Stimulated activated naive B cell treated with anti-CD40 and anti-IgM and Interleukin-4, amounts not matched to agents 10 μg/mL and 1 μg/mL and 100 μg/mL, for 72 hours (primary cell): ENCODE data around the gene E2F2.

Source experiments
- ATAC-seq, 2 donors: fragments of 150-1000 bp; cut with Tn5 transposase; replicated peaks; 2 replicates each; pipeline ENCODE4 v1.10.0; 2021; ENCODE audit warnings: moderate library complexity in 1 of 2
- DNase-seq: peaks from one replicate; pipeline ENCODE4 v3.0.0; 2021
- H3K27ac Mint-ChIP-seq: one replicate; pipeline ENCODE4 v1.8.0; 2022; ENCODE audit warnings: mild to moderate bottlenecking, mixed read lengths
- H3K27me3 Mint-ChIP-seq, 2 donors: one replicate each; pipeline ENCODE4 v1.8.0; 2022; ENCODE audit warnings: mixed read lengths in 2 of 2
- H3K36me3 Mint-ChIP-seq, 2 donors: one replicate each; pipeline ENCODE4 v1.8.0; 2022; ENCODE audit warnings: mixed read lengths in 2 of 2, mild to moderate bottlenecking in 1 of 2
- H3K4me1 Mint-ChIP-seq, 2 donors: one replicate each; pipeline ENCODE4 v1.8.0; 2022; ENCODE audit warnings: mixed read lengths in 2 of 2, mild to moderate bottlenecking in 1 of 2
- H3K4me3 Mint-ChIP-seq, 2 donors: one replicate each; pipeline ENCODE4 v1.8.0; 2022; ENCODE audit warnings: mild to moderate bottlenecking in 2 of 2, mixed read lengths in 2 of 2, moderate library complexity in 1 of 2
- H3K9me3 Mint-ChIP-seq, 2 donors: one replicate each; pipeline ENCODE4 v1.8.0; 2022; ENCODE audit warnings: mixed read lengths in 2 of 2, mild to moderate bottlenecking in 1 of 2

The E2F2 gene

GRCh38 chr1:23558140-23558871 is 27.3 kb upstream of the E2F2 start:
- Mint-ChIP-seq H3K27ac (peak overlapping the region; percentile 97), H3K27me3 (no peaks in the 10 kb centered on the region), H3K4me3 (peak overlapping the region; percentile 96 to 97), H3K36me3 (peaks cover 14 to 25% of the 10 kb centered on the region in 2 donors), H3K9me3 (no peaks in the 10 kb centered on the region), H3K4me1 (peaks cover 57 to 79% of the 10 kb centered on the region in 2 donors)
- ATAC-seq (no peak), DNase-seq (peak; percentile 18)

- Mint-ChIP-seq H3K27ac (peak overlapping the region; percentile 97), H3K27me3 (no peaks in the 10 kb centered on the region), H3K9me3 (no peaks in the 10 kb centered on the region), H3K4me3 (peak overlapping the region; percentile 96 to 97), H3K36me3 (peaks cover 14 to 25% of the 10 kb centered on the region in 2 donors), H3K4me1 (peaks cover 52 to 75% of the 10 kb centered on the region in 2 donors)
- ATAC-seq (peak; percentile 8 to 11), DNase-seq (no peak)
Observed at GRCh38 chr1:23557471-23558124, 26.6 kb upstream of the E2F2 start.

- no peaks in the 10 kb centered on the region for H3K27me3 Mint-ChIP-seq
- H3K4me3 Mint-ChIP-seq: peak overlapping the region; percentile 96 to 97
- peaks cover 46 to 67% of the 10 kb centered on the region in 2 donors for H3K4me1 Mint-ChIP-seq
- ATAC-seq (no peak), DNase-seq (no peak)
- peak overlapping the region; percentile 85 for H3K27ac Mint-ChIP-seq
- peaks cover 14 to 25% of the 10 kb centered on the region in 2 donors for H3K36me3 Mint-ChIP-seq
- no peaks in the 10 kb centered on the region for H3K9me3 Mint-ChIP-seq
Observed at GRCh38 chr1:23556635-23557470, 25.8 kb upstream of the E2F2 start.

GRCh38 chr1:23555986-23556634 is 25.1 kb upstream of the E2F2 start:
- peaks cover 14 to 25% of the 10 kb centered on the region in 2 donors for H3K36me3 Mint-ChIP-seq
- peak overlapping the region; percentile 96 to 97 for H3K4me3 Mint-ChIP-seq
- peaks cover 42 to 65% of the 10 kb centered on the region in 2 donors for H3K4me1 Mint-ChIP-seq
- DNase-seq (no peak), ATAC-seq (no peak)
- H3K9me3 Mint-ChIP-seq: no peaks in the 10 kb centered on the region
- peak overlapping the region; percentile 94 for H3K27ac Mint-ChIP-seq
- no peaks in the 10 kb centered on the region for H3K27me3 Mint-ChIP-seq

- Mint-ChIP-seq H3K27ac (peak overlapping the region; percentile 94), H3K36me3 (peaks cover 14 to 25% of the 10 kb centered on the region in 2 donors), H3K27me3 (no peaks in the 10 kb centered on the region), H3K4me3 (peak overlapping the region; percentile 96), H3K9me3 (no peaks in the 10 kb centered on the region), H3K4me1 (peaks cover 39 to 65% of the 10 kb centered on the region in 2 donors)
- DNase-seq (no peak), ATAC-seq (peak; percentile 16 to 17)
Observed at GRCh38 chr1:23555270-23555985, 24.4 kb upstream of the E2F2 start.

- ATAC-seq (peak; percentile 70 to 72), DNase-seq (peak; percentile 76)
- peaks cover 37 to 63% of the 10 kb centered on the region in 2 donors for H3K4me1 Mint-ChIP-seq
- peak overlapping the region; percentile 97 for H3K27ac Mint-ChIP-seq
- H3K36me3 Mint-ChIP-seq: peaks cover 14 to 25% of the 10 kb centered on the region in 2 donors
- peak overlapping the region; percentile 96 for H3K4me3 Mint-ChIP-seq
- no peaks in the 10 kb centered on the region for H3K9me3 Mint-ChIP-seq
- no peaks in the 10 kb centered on the region for H3K27me3 Mint-ChIP-seq
Observed at GRCh38 chr1:23554481-23555269, 23.6 kb upstream of the E2F2 start.

- Mint-ChIP-seq H3K9me3 (no peaks in the 10 kb centered on the region), H3K4me1 (peaks cover 37 to 67% of the 10 kb centered on the region in 2 donors), H3K27ac (peak overlapping the region; percentile 97), H3K4me3 (peak overlapping the region; percentile 96), H3K36me3 (peaks cover 14 to 22% of the 10 kb centered on the region in 2 donors), H3K27me3 (no peaks in the 10 kb centered on the region)
- peak in 1 of 2 donors; percentile 2 for ATAC-seq
- DNase-seq: no peak
Observed at GRCh38 chr1:23554127-23554480, 23.1 kb upstream of the E2F2 start.

GRCh38 chr1:23553231-23554126 is 22.4 kb upstream of the E2F2 start:
- DNase-seq (no peak), ATAC-seq (no peak)
- H3K27ac Mint-ChIP-seq: peak overlapping the region; percentile 97
- no peaks in the 10 kb centered on the region for H3K9me3 Mint-ChIP-seq
- peak overlapping the region; percentile 96 for H3K4me3 Mint-ChIP-seq
- H3K27me3 Mint-ChIP-seq: no peaks in the 10 kb centered on the region
- H3K36me3 Mint-ChIP-seq: peaks cover 13 to 16% of the 10 kb centered on the region in 2 donors
- H3K4me1 Mint-ChIP-seq: peaks cover 44 to 73% of the 10 kb centered on the region in 2 donors

GRCh38 chr1:23551849-23552248 is 20.8 kb upstream of the E2F2 start:
- Mint-ChIP-seq H3K27ac (no peak overlapping the region), H3K4me1 (peaks cover 36 to 61% of the 10 kb centered on the region in 2 donors)

GRCh38 chr1:23548704-23549143 is 17.7 kb upstream of the E2F2 start:
- no peaks in the 10 kb centered on the region for H3K36me3 Mint-ChIP-seq
- peak overlapping the region; percentile 73 for H3K27ac Mint-ChIP-seq
- ATAC-seq (peak; percentile 66 to 69), DNase-seq (peak; percentile 31)
- no peaks in the 10 kb centered on the region for H3K9me3 Mint-ChIP-seq
- H3K27me3 Mint-ChIP-seq: no peaks in the 10 kb centered on the region
- peaks cover 22 to 49% of the 10 kb centered on the region in 2 donors for H3K4me1 Mint-ChIP-seq
- no peak overlapping the region for H3K4me3 Mint-ChIP-seq

More at GRCh38 chr1:23551849-23552248, 20.8 kb upstream of the E2F2 start:
- no peak overlapping the region for H3K4me3 Mint-ChIP-seq
- no peaks in the 10 kb centered on the region for H3K9me3 Mint-ChIP-seq
- no peaks in the 10 kb centered on the region for H3K27me3 Mint-ChIP-seq
- DNase-seq: no peak
- H3K36me3 Mint-ChIP-seq: peaks cover 0 to 2% of the 10 kb centered on the region in 2 donors
- no peak for ATAC-seq

- Mint-ChIP-seq H3K27me3 (no peaks in the 10 kb centered on the region), H3K9me3 (no peaks in the 10 kb centered on the region), H3K27ac (no peak overlapping the region), H3K4me1 (peaks cover 21 to 41% of the 10 kb centered on the region in 2 donors), H3K36me3 (no peaks in the 10 kb centered on the region), H3K4me3 (no peak overlapping the region)
- DNase-seq (no peak), ATAC-seq (no peak)
Observed at GRCh38 chr1:23546897-23547584, 16.0 kb upstream of the E2F2 start.
